Endometrial microvascular endothelial cells (primary cell): ENCODE results near the gene DAP. TPM values are rescaled to one million over a fixed set of nuclear protein-coding genes. Genes with fewer than 3 reads are reported as not detected.
"Not testable (repeated sequence)": the region's sequence is repeated elsewhere in the genome, so short reads cannot be mapped to it uniquely, and the experiment has no call there.

Source experiments
- in situ Hi-C: cut with HindIII; loops from 2 replicates; pipeline ENCODE4 v1.10.0; 2017; ENCODE audit warnings: low sequenced_read_pairs, low pct_unique_long_range_greater_than_20kb; ENCODE audit errors: inconsistent ontology term
- total RNA-seq: library from RNA; depleted of rRNA; stranded (reverse); fragments of >200 nt; gene quantifications from one replicate; pipeline ENCODE4 v1.2.3, GENCODE V29; 2015; ENCODE audit errors: inconsistent ontology term

DAP gene
- total RNA-seq, 1 donor from 2014 or later: 117 TPM

- in situ Hi-C loops: no loop called here
Measured at GRCh38 chr5:10631316-10631996, 129.6 kb downstream of the DAP start.

- in situ Hi-C loops: not testable (repeated sequence)
Measured at GRCh38 chr5:10630744-10631143, 130.3 kb downstream of the DAP start.

- in situ Hi-C loops: no loop called here
Measured at GRCh38 chr5:10630126-10630525, 130.9 kb downstream of the DAP start.

- in situ Hi-C loops: loop anchor here (5.0 kb wide), 1 partner anchor 177 kb away; no protein-coding TSS in a partner anchor
Measured at GRCh38 chr5:10629682-10630081, 131.4 kb downstream of the DAP start.

Other genes with a start within 250 kb of the DAP start
- gene ANKRD33B, start 197.2 kb downstream of the DAP start, total RNA-seq: 4.7 TPM